ENCODE measurements around the gene CDA. TPM values are rescaled to one million over a fixed set of nuclear protein-coding genes. Genes with fewer than 3 reads are reported as not detected.

Gene CDA
- total and polyA plus RNA-seq, 12 donors, result 0.33 to 11.8 (median 3.3) TPM; not detected in 1

DNA sequence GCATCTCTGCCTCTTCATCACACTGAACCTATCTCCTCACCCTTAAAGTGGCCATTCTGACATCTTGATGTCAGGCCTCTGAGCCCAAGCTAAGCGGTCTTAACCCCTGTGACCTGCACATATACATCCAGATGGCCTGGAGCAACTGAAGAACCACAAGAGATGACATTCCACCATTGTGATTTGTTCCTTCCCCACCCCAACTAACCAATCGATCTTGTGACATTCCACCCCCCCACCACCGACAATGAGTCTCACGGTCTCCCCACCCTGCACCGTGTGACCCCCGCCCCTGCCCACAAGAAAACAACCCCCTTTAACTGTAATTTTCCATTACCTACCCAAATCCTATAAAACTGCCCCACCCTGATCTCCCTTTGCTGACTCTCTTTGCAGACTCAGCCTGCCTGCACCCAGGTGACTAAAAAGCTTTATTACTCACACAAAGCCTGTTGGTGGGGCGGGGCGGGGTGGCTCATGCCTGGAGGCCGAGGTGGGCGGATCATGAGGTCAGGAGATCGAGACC lies 23.4 kb downstream of the CDA start:
- no peak for TF ChIP-seq POLR2A (IDR thresholded peaks at IDR 0.05)
- TF ChIP-seq CTCF (IDR thresholded peaks at IDR 0.05), result no peak
- intact Hi-C loops (cut with DNase I), result no loop called here
- Histone ChIP-seq H3K36me3 (replicated peaks in 1 of 2) (no peaks in the 10 kb centered on the region), H3K9me3 (replicated peaks in 1 of 3) (no peaks in the 10 kb centered on the region), H3K4me3 (no peak overlapping the region), H3K27ac (peak overlapping the region in 2 of 5 donors; percentile 32 to 85), H3K4me1 (replicated peaks in 1 of 2) (peaks cover 16 to 29% of the 10 kb centered on the region in 2 donors), H3K27me3 (no peaks in the 10 kb centered on the region)
- no peak for DNase-seq
- 75 to 84% (median 79%) methylated on average over 7 to 11 of the region's 11 CpGs for WGBS, 4 donors

DNA sequence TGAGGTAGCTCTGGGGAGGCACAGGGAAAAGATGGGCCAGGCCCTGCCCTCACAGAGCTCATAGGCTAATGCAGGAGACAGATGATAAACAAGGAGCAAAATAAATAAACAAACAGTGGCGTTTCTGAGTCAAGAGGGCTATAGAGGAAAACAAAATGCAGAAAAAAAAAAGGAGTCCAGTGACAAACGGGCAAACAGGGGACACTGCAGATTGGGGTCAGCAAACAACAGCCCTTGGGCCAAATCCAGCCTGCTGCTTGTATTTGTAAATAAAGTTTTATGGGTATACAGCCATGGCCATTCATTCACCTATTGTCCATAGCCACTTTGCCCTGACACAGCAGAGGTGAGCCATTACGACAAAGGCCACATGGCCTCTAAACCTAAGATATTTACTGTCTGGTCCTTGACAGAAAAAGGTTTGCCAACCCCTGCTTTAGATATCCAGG lies 25.3 kb downstream of the CDA start:
- Histone ChIP-seq H3K9me3 (replicated peaks in 1 of 3) (no peaks in the 10 kb centered on the region), H3K36me3 (replicated peaks in 1 of 2) (no peaks in the 10 kb centered on the region), H3K4me1 (replicated peaks in 1 of 2) (peaks cover 16 to 29% of the 10 kb centered on the region in 2 donors), H3K27me3 (no peaks in the 10 kb centered on the region), H3K4me3 (no peak overlapping the region), H3K27ac (peak overlapping the region; percentile 76 to 94 (median 85))
- intact Hi-C loops (cut with DNase I), result no loop called here
- 42 to 55% (median 47%) methylated on average over 3 of the region's 3 CpGs for WGBS, 4 donors
- DNase-seq, result no peak
- TF ChIP-seq CTCF (IDR thresholded peaks at IDR 0.05), result no peak
- no peak for TF ChIP-seq POLR2A (IDR thresholded peaks at IDR 0.05)

- Histone ChIP-seq H3K4me3 (no peak overlapping the region), H3K27ac (peak overlapping the region; percentile 15 to 85 (median 64)), H3K4me1 (replicated peaks in 1 of 2) (peaks cover 16 to 29% of the 10 kb centered on the region in 2 donors), H3K9me3 (replicated peaks in 1 of 3) (no peaks in the 10 kb centered on the region), H3K27me3 (no peaks in the 10 kb centered on the region), H3K36me3 (replicated peaks in 1 of 2) (no peaks in the 10 kb centered on the region)
- peak in 1 of 2 donors; percentile 20 for TF ChIP-seq POLR2A (IDR thresholded peaks at IDR 0.05)
- TF ChIP-seq CTCF (IDR thresholded peaks at IDR 0.05), result no peak
- peak; percentile 40 to 79 (median 72) for DNase-seq
- WGBS, 4 donors, result 24 to 38% (median 34%) methylated on average over 17 to 20 of the region's 20 CpGs
- intact Hi-C loops (cut with DNase I), result no loop called here
Measured at GRCh38 chr1:20615946-20616846, 27.3 kb downstream of the CDA start.

- WGBS, 4 donors, result 60 to 64% (median 62%) methylated on average over 3 of the region's 3 CpGs
- H3K4me3 ChIP-seq, result no peak overlapping the region
- intact Hi-C loops (cut with DNase I), result no loop called here
- peaks cover 16 to 29% of the 10 kb centered on the region in 2 donors for H3K4me1 ChIP-seq (replicated peaks in 1 of 2)
- DNase-seq, result no peak
- H3K27ac ChIP-seq, result peak overlapping the region; percentile 15 to 85 (median 64)
- no peaks in the 10 kb centered on the region for H3K9me3 ChIP-seq (replicated peaks in 1 of 3)
- TF ChIP-seq POLR2A (IDR thresholded peaks at IDR 0.05) (no peak), CTCF (IDR thresholded peaks at IDR 0.05) (no peak)
- no peaks in the 10 kb centered on the region for H3K27me3 ChIP-seq
- no peaks in the 10 kb centered on the region for H3K36me3 ChIP-seq (replicated peaks in 1 of 2)
Measured at GRCh38 chr1:20616847-20617487, 28.1 kb downstream of the CDA start.

All from adrenal gland (tissue), 12 donors.